H1 (cell line): ENCODE data around the gene NTMT1. TPM values are rescaled to one million over a fixed set of nuclear protein-coding genes. Genes with fewer than 3 reads are reported as not detected.

Source experiments
- CTCF ChIA-PET: fragments of 300-600 bp; sonication (Branson Sonifier 250); formaldehyde crosslinking; loops from one replicate; lab custom pipeline; 2021; ENCODE audit not compliant: partially characterized antibody; lab: Charles Lee
- POLR2A ChIA-PET: fragments of 300-600 bp; sonication (Branson Sonifier 250); formaldehyde crosslinking; loops from one replicate; lab custom pipeline; 2021; ENCODE audit warnings: inconsistent platforms; ENCODE audit not compliant: partially characterized antibody; lab: Charles Lee
- DNase-seq, 2 experiments: peaks; one replicate each; pipeline versions ENCODE4 v3.0.0 to v3.0.0-alpha.2; 2010 to 2022; ENCODE audit warnings: low spot score in 2 of 2, low read depth in 1 of 2, mixed read lengths in 1 of 2
- FAIRE-seq: peaks from 2 replicates; lab custom pipeline; 2011; peaks lifted over from hg19 to GRCh38; lab: Jason Lieb, UNC
- H2AFZ ChIP-seq: 2 replicates; pipeline ENCODE4 v1.8.1; 2012; ENCODE audit warnings: low read length, inconsistent platforms
- H2AK5ac ChIP-seq: 2 replicates; pipeline ENCODE4 v1.6.1; 2013; ENCODE audit warnings: low read depth, low read length
- H2BK120ac ChIP-seq: replicated peaks from 2 replicates; pipeline ENCODE3; 2013; ENCODE audit warnings: low read depth, low read length, inconsistent platforms
- H2BK12ac ChIP-seq: 2 replicates; pipeline ENCODE4 v1.6.1; 2013; ENCODE audit warnings: low read depth, low read length
- H2BK15ac ChIP-seq: 2 replicates; pipeline ENCODE4 v1.6.1; 2013; ENCODE audit warnings: low read length
- H2BK20ac ChIP-seq: 2 replicates; pipeline ENCODE4 v1.6.1; 2013; ENCODE audit warnings: low read length
- H2BK5ac ChIP-seq: 2 replicates; pipeline ENCODE4 v1.6.1; 2013; ENCODE audit warnings: low read depth, low read length
- H3K14ac ChIP-seq: 2 replicates; pipeline ENCODE4 v1.6.1; 2013; ENCODE audit warnings: inconsistent platforms; ENCODE audit not compliant: insufficient read length
- H3K18ac ChIP-seq: 2 replicates; pipeline ENCODE4 v1.6.1; 2013; ENCODE audit warnings: low read length; ENCODE audit errors: extremely low read depth
- H3K23ac ChIP-seq: 2 replicates; pipeline ENCODE4 v1.6.1; 2013; ENCODE audit warnings: inconsistent platforms; ENCODE audit not compliant: insufficient read length
- H3K23me2 ChIP-seq: 2 replicates; pipeline ENCODE4 v1.6.1; 2013; ENCODE audit warnings: low read depth, low read length
- H3K27ac ChIP-seq: 2 replicates; pipeline ENCODE4 v1.6.1; 2011; ENCODE audit warnings: low read depth, low read length, inconsistent platforms
- H3K27me3 ChIP-seq, 4 experiments: replicated peaks in 1 of 4; 1 replicate in 1 of 4; 2 replicates in 3 of 4; pipeline versions ENCODE4 v1.6.1 to v1.8.1; 2011 to 2013; ENCODE audit warnings: low read length in 3 of 4, mild to moderate bottlenecking in 3 of 4, inconsistent platforms in 2 of 4, mixed read lengths in 2 of 4, moderate library complexity in 1 of 4; ENCODE audit not compliant: control insufficient read depth in 3 of 4, insufficient read depth in 3 of 4; ENCODE audit errors: extremely low read depth in 1 of 4
- H3K36me3 ChIP-seq, 4 experiments: 2 replicates each; pipeline versions ENCODE4 v1.6.1 to v1.8.1; 2011 to 2013; ENCODE audit warnings: mild to moderate bottlenecking in 4 of 4, low read length in 3 of 4, moderate library complexity in 2 of 4, control low read depth in 1 of 4, inconsistent platforms in 1 of 4; ENCODE audit not compliant: insufficient read depth in 4 of 4, control insufficient read depth in 2 of 4
- H3K4ac ChIP-seq: replicated peaks from 2 replicates; pipeline ENCODE3; 2013; ENCODE audit warnings: low read length, low read depth, mixed read lengths, inconsistent platforms; ENCODE audit not compliant: insufficient read length
- H3K4me1 ChIP-seq, 4 experiments: replicated peaks in 1 of 4; 1 replicate in 1 of 4; 2 replicates in 3 of 4; pipeline versions ENCODE4 v1.6.1 to v1.8.1; 2011 to 2013; ENCODE audit warnings: low read length in 3 of 4, inconsistent platforms in 2 of 4, mixed read lengths in 1 of 4; ENCODE audit not compliant: insufficient read depth in 4 of 4, control insufficient read depth in 3 of 4
- H3K4me2 ChIP-seq, 2 experiments: 2 replicates each; pipeline versions ENCODE4 v1.6.1 to v1.8.1; 2011 to 2013; ENCODE audit warnings: low read depth in 2 of 2, low read length in 2 of 2, control low read depth in 1 of 2, inconsistent platforms in 1 of 2, mild to moderate bottlenecking in 1 of 2; ENCODE audit not compliant: insufficient read depth in 1 of 2
- H3K4me3 ChIP-seq, 4 experiments: fragments of 200-600, 300-600 bp in 1 of 4; sonication (generic), shearing (Covaris generic), sonication (Bioruptor Twin) in 1 of 4; 2 replicates each; pipeline versions ENCODE4 v1.5.1 to v1.8.1; 2011 to 2016; ENCODE audit warnings: low read length in 4 of 4, low read depth in 3 of 4, control low read depth in 2 of 4, inconsistent platforms in 2 of 4, mild to moderate bottlenecking in 2 of 4, mixed read lengths in 1 of 4, moderate library complexity in 1 of 4; ENCODE audit not compliant: insufficient read depth in 2 of 4; ENCODE audit errors: extremely low read depth in 1 of 4
- H3K56ac ChIP-seq: replicated peaks from 2 replicates; pipeline ENCODE3; 2013; ENCODE audit warnings: low read depth, mild to moderate bottlenecking, mixed read lengths, low read length, inconsistent platforms; ENCODE audit not compliant: insufficient read length
- H3K79me1 ChIP-seq: 2 replicates; pipeline ENCODE4 v1.6.1; 2013; ENCODE audit warnings: low read depth, low read length, control low read depth
- H3K79me2 ChIP-seq, 2 experiments: 2 replicates each; pipeline versions ENCODE4 v1.6.1 to v1.8.1; 2012 to 2013; ENCODE audit warnings: low read length in 2 of 2, mild to moderate bottlenecking in 2 of 2, inconsistent platforms in 1 of 2; ENCODE audit not compliant: insufficient read depth in 2 of 2, control insufficient read depth in 1 of 2
- H3K9ac ChIP-seq, 4 experiments: replicated peaks in 1 of 4; 1 replicate in 1 of 4; 2 replicates in 3 of 4; pipeline versions ENCODE4 v1.6.1 to v1.8.1; 2011 to 2013; ENCODE audit warnings: low read depth in 3 of 4, low read length in 3 of 4, control low read depth in 2 of 4, mild to moderate bottlenecking in 2 of 4, moderate library complexity in 2 of 4, inconsistent platforms in 1 of 4; ENCODE audit errors: extremely low read depth in 1 of 4
- H3K9me3 ChIP-seq, 2 experiments: 2 replicates each; pipeline versions ENCODE4 v1.6.1 to v1.8.1; 2012 to 2013; ENCODE audit warnings: mild to moderate bottlenecking in 2 of 2, moderate library complexity in 2 of 2, control low read depth in 1 of 2, inconsistent platforms in 1 of 2, low read depth in 1 of 2, low read length in 1 of 2, mixed read lengths in 1 of 2; ENCODE audit not compliant: insufficient read depth in 2 of 2
- H4K20me1 ChIP-seq, 2 experiments: replicated peaks in 1 of 2; 2 replicates each; pipeline versions ENCODE3 to v1.8.1; 2011 to 2013; ENCODE audit warnings: inconsistent platforms in 2 of 2, low read length in 2 of 2, mild to moderate bottlenecking in 1 of 2; ENCODE audit not compliant: insufficient read depth in 2 of 2, control insufficient read depth in 1 of 2
- H4K5ac ChIP-seq: 2 replicates; pipeline ENCODE4 v1.6.1; 2013; ENCODE audit warnings: low read length, low read depth, mixed read lengths, inconsistent platforms; ENCODE audit not compliant: insufficient read length
- H4K8ac ChIP-seq: 2 replicates; pipeline ENCODE4 v1.8.0; 2013; ENCODE audit warnings: mild to moderate bottlenecking, moderate library complexity, low read length, inconsistent platforms; ENCODE audit not compliant: insufficient read depth; ENCODE audit errors: extremely low read depth
- H4K91ac ChIP-seq: replicated peaks from 2 replicates; pipeline ENCODE3; 2013; ENCODE audit warnings: low read length, mixed read lengths, inconsistent platforms; ENCODE audit not compliant: insufficient read length
- BACH1 ChIP-seq: IDR thresholded peaks from 2 replicates; pipeline ENCODE4 v1.6.1; 2012; ENCODE audit warnings: low read length, improper control_type of control experiment
- CBX8 ChIP-seq: fragments of 300-800, 300-1000 bp; sonication (generic); IDR thresholded peaks from 2 replicates; pipeline ENCODE4 v1.7.1; 2016; ENCODE audit warnings: low read depth, low read length, borderline replicate concordance
- EGR1 ChIP-seq: IDR thresholded peaks from 2 replicates; pipeline ENCODE4 v1.6.1; 2011; ENCODE audit warnings: low read depth, low read length, borderline replicate concordance
- EP300 ChIP-seq, 2 experiments: IDR thresholded peaks; 1 replicate in 1 of 2; 2 replicates in 1 of 2; pipeline ENCODE4 v1.6.1; 2011 to 2012; ENCODE audit warnings: low read depth in 2 of 2, low read length in 2 of 2, mild to moderate bottlenecking in 2 of 2, borderline replicate concordance in 1 of 2, inconsistent platforms in 1 of 2, moderate library complexity in 1 of 2
- HDAC6 ChIP-seq: IDR thresholded peaks from one replicate; pipeline ENCODE4 v1.7.1; 2012; ENCODE audit warnings: low read depth, mild to moderate bottlenecking, inconsistent platforms, low read length, moderate library complexity
- JUND ChIP-seq: IDR thresholded peaks from 2 replicates; pipeline ENCODE4 v1.6.1; 2011; ENCODE audit warnings: mild to moderate bottlenecking, improper control_type of control experiment, low read length
- POLR2A ChIP-seq, 2 experiments: IDR thresholded peaks; 1 replicate in 1 of 2; 2 replicates in 1 of 2; pipeline ENCODE4 v1.6.1; 2011; ENCODE audit warnings: low read depth in 2 of 2, low read length in 2 of 2, mild to moderate bottlenecking in 2 of 2; ENCODE audit errors: control extremely low read depth in 1 of 2
- SIX5 ChIP-seq: IDR thresholded peaks from 2 replicates; pipeline ENCODE4 v1.6.1; 2011; ENCODE audit warnings: mild to moderate bottlenecking, low read depth, low read length
- TBP ChIP-seq: IDR thresholded peaks from 2 replicates; pipeline ENCODE4 v1.6.1; 2011; ENCODE audit warnings: low read depth, low read length, improper control_type of control experiment
- YY1 ChIP-seq: IDR thresholded peaks from 2 replicates; pipeline ENCODE4 v1.6.1; 2011; ENCODE audit warnings: low read depth, mild to moderate bottlenecking, low read length
- WGBS, 2 experiments: shearing (Covaris generic) in 1 of 2; methylation state at CpG; one replicate each; pipeline versions ENCODE4 v1.1.6 to v1.1.7; 2013 to 2015; ENCODE audit warnings: low lambda C conversion rate in 2 of 2, mixed read lengths in 2 of 2, inconsistent platforms in 1 of 2, low coverage in 1 of 2, missing lambda C conversion rate in 1 of 2; ENCODE audit not compliant: insufficient replicate concordance in 2 of 2, insufficient coverage in 1 of 2, insufficient read length in 1 of 2; ENCODE audit errors: extremely low coverage in 1 of 2, missing lambda C conversion rate in 1 of 2; 5-methylcytosine and 5-hydroxymethylcytosine counted together
- polyA plus RNA-seq, 7 experiments: library from polyadenylated mRNA; depleted of rRNA in 3 of 7; stranded (reverse) in 5 of 7; unstranded in 2 of 7; fragments of >200 nt in 5 of 7; fragments of 200-250 nt in 2 of 7; gene quantifications; 1 replicate in 5 of 7; 2 replicates in 1 of 7; 4 replicates in 1 of 7; pipeline versions ENCODE4 v1.2.1 to v1.2.3, GENCODE V29; 2011 to 2013; ENCODE audit warnings: missing spikeins in 2 of 7, mixed read lengths in 2 of 7
- total RNA-seq: library from RNA; stranded (reverse); fragmentation: NEBNext Ultra II Directional; extraction: Animal tissue kit (Norgen Biotek cat#: 25700); gene quantifications from 2 replicates; pipeline ENCODE4 v1.2.1, GENCODE V29; 2021

The NTMT1 gene
- total and polyA plus RNA-seq, 2 of the 8 experiments (the other 6 are each of a cell fraction or from before 2014, with no cell fraction given), result 66.8 to 70.2 TPM

GRCh38 chr9:129641750-129642585, 16.0 kb downstream of the NTMT1 start, which contains the start of gene ASB6:
TSS of gene ASB6 (minus strand) at chr9:129642151. CDS start at chr9:129641999, 152 bp downstream.
- Histone ChIP-seq H3K9me3 (no peaks in the 10 kb centered on the region), H4K5ac (peak within 1 kb of the TSS; percentile 53), H3K4me2 (peak within 1 kb of the TSS; percentile 87 to 94), H3K4ac (peak within 1 kb of the TSS; percentile 15), H3K56ac (no peak within 1 kb of the TSS), H2BK120ac (no peak within 1 kb of the TSS), H3K23me2 (peaks cover 8% of the 10 kb centered on the region; the same call in 1 of the 2 replicates), H3K27me3 (no peaks in the 10 kb centered on the region), H2AK5ac (no peak within 1 kb of the TSS), H2BK5ac (0 out of 2 replicates have a peak within 1 kb of the TSS, but pooled peaks have one; percentile 20), H3K4me3 (peak within 1 kb of the TSS; percentile 66 to 98 (median 84)), H2BK15ac (no peak within 1 kb of the TSS), H3K23ac (no peak within 1 kb of the TSS), H3K79me2 (peaks cover 0 to 13% of the 10 kb centered on the region in 2 experiments; a peak in 2 of 4 replicates), H3K14ac (no peak within 1 kb of the TSS), H3K79me1 (peaks cover 4% of the 10 kb centered on the region), H4K20me1 (peaks cover 6 to 14% of the 10 kb centered on the region in 2 experiments), H3K18ac (peak within 1 kb of the TSS; percentile 71), H4K91ac (peak within 1 kb of the TSS; percentile 91), H2AFZ (peak within 1 kb of the TSS; percentile 96), H3K9ac (peak within 1 kb of the TSS; percentile 42 to 82 (median 70)), H2BK12ac (no peak within 1 kb of the TSS), H3K27ac (no peak within 1 kb of the TSS), H4K8ac (peak within 1 kb of the TSS; percentile 81), H2BK20ac (no peak within 1 kb of the TSS), H3K4me1 (peaks cover 0 to 10% (median 6%) of the 10 kb centered on the region in 4 experiments; a peak in 4 of 7 replicates), H3K36me3 (peaks cover 0 to 18% (median 9%) of the 10 kb centered on the region in 4 experiments; a peak in 5 of 8 replicates)
- DNase-seq, result peak; percentile 83 to 100
- ChIA-PET CTCF (interaction anchor here (0.6 to 6.5 kb wide), 26 partner anchors 9 to 529 kb away, joined by 3 to 56 read pairs (median 4); partner anchors contain the start of gene NTMT1), POLR2A (interaction anchor here (0.9 to 8.2 kb wide), 2 partner anchors 9 to 15 kb away, joined by 3 to 95 read pairs; partner anchors contain the start of gene NTMT1)
- no peak for FAIRE-seq
- WGBS, 2 experiments, result 2% methylated on average over 55 of the region's 93 CpGs; no CpG with 5 or more reads in 1 of the 2 experiments
- TF ChIP-seq EGR1, result peak; percentile 94
- TF ChIP-seq EP300 (IDR thresholded peaks at IDR 0.05; ENCODE audit: borderline replicate concordance in 1 of 2, low read depth in 2 of 2, low read length in 2 of 2), result peak in 1 of 2 experiments; percentile 73; a peak in 1 of 3 replicates
- TF ChIP-seq TBP, result peak; percentile 66; the same call in 1 of the 2 replicates
- no peak for TF ChIP-seq CBX8
- TF ChIP-seq BACH1, result peak; percentile 96
- no peak; the same call in 1 of the 2 replicates for TF ChIP-seq SIX5
- peak in 1 of 2 experiments; percentile 62; a peak in 1 of 3 replicates for TF ChIP-seq POLR2A (IDR thresholded peaks at IDR 0.05; ENCODE audit: control extremely low read depth in 1 of 2, low read depth in 2 of 2, low read length in 2 of 2)
- TF ChIP-seq HDAC6, result no peak
- no peak; the same call in 1 of the 2 replicates for TF ChIP-seq JUND
- TF ChIP-seq YY1, result peak; percentile 67
